Measurements from ENCODE around the gene GNG7.

- no peak for TF ChIP-seq EZH2phosphoT487 (IDR thresholded peaks at IDR 0.05; ENCODE audit: borderline replicate concordance, low read length)
- TF ChIP-seq CTCF (IDR thresholded peaks at IDR 0.05; ENCODE audit: low read depth, low read length, poor library complexity, severe bottlenecking): no peak
These were observed 99.9 kb downstream of the GNG7 start for GRCh38 chr19:2602391-2603181.

Data from DOHH2 (cell line).